HG02981 (cell line): ENCODE measurements around the gene PARP12.

Experiments
- ATAC-seq: cut with Tn5 transposase; IDR thresholded peaks from one replicate; pipeline ENCODE4 v1.9.1; 2021; ENCODE audit warnings: mild to moderate bottlenecking, moderate library complexity; ENCODE audit not compliant: unreplicated experiment

PARP12 gene

GRCh38 chr7:139992353-139993044 lies 70.3 kb downstream of the PARP12 start:
- ATAC-seq: no peak

GRCh38 chr7:139991911-139992310 lies 70.8 kb downstream of the PARP12 start:
- ATAC-seq: no peak

- no peak for ATAC-seq
These were observed 71.5 kb downstream of the PARP12 start for GRCh38 chr7:139991269-139991666.

- ATAC-seq: no peak
These were observed 72.0 kb downstream of the PARP12 start for GRCh38 chr7:139990571-139991268.

- no peak for ATAC-seq
These were observed 72.6 kb downstream of the PARP12 start for GRCh38 chr7:139990142-139990535.

GRCh38 chr7:139989366-139990141 lies 73.2 kb downstream of the PARP12 start:
- no peak for ATAC-seq

- no peak for ATAC-seq
These were observed 74.8 kb downstream of the PARP12 start for GRCh38 chr7:139987691-139988516.

GRCh38 chr7:139985811-139986210 lies 76.9 kb downstream of the PARP12 start:
- no peak for ATAC-seq

GRCh38 chr7:139984642-139985539 lies 77.9 kb downstream of the PARP12 start:
- ATAC-seq: no peak

GRCh38 chr7:139982927-139983920 lies 79.5 kb downstream of the PARP12 start:
- no peak for ATAC-seq

GRCh38 chr7:139981511-139981895 lies 81.2 kb downstream of the PARP12 start:
- ATAC-seq: no peak

- no peak for ATAC-seq
These were observed 85.7 kb downstream of the PARP12 start for GRCh38 chr7:139976838-139977656.

- no peak for ATAC-seq
These were observed 86.5 kb downstream of the PARP12 start for GRCh38 chr7:139976055-139976837.

- no peak for ATAC-seq
These were observed 88.5 kb downstream of the PARP12 start for GRCh38 chr7:139974179-139974811.
